ENCODE results near the gene RUSC2.
"Not testable (repeated sequence)": the region's sequence is repeated elsewhere in the genome, so short reads cannot be mapped to it uniquely, and the experiment has no call there.

Gene RUSC2

GRCh38 chr9:35522700-35523099 is 32.8 kb downstream of the RUSC2 start:
- Histone ChIP-seq H3K27me3 (no peaks in the 10 kb centered on the region), H3K4me3 (ENCODE audit: low read depth in 1 of 2, low read length in 1 of 2) (no peak overlapping the region), H3K36me3 (no peaks in the 10 kb centered on the region), H3K4me1 (ENCODE audit: control insufficient read depth in 1 of 2, insufficient read depth in 1 of 2, low read depth in 1 of 2, low read length in 1 of 2) (peaks cover 9% of the 10 kb centered on the region in 2 experiments), H3K27ac (no peak overlapping the region), H3K9me3 (no peaks in the 10 kb centered on the region)
- TF ChIP-seq, protein P1, sequence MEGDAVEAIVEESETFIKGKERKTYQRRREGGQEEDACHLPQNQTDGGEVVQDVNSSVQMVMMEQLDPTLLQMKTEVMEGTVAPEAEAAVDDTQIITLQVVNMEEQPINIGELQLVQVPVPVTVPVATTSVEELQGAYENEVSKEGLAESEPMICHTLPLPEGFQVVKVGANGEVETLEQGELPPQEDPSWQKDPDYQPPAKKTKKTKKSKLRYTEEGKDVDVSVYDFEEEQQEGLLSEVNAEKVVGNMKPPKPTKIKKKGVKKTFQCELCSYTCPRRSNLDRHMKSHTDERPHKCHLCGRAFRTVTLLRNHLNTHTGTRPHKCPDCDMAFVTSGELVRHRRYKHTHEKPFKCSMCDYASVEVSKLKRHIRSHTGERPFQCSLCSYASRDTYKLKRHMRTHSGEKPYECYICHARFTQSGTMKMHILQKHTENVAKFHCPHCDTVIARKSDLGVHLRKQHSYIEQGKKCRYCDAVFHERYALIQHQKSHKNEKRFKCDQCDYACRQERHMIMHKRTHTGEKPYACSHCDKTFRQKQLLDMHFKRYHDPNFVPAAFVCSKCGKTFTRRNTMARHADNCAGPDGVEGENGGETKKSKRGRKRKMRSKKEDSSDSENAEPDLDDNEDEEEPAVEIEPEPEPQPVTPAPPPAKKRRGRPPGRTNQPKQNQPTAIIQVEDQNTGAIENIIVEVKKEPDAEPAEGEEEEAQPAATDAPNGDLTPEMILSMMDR (IDR thresholded peaks at IDR 0.05), result no peak

GRCh38 chr9:35523556-35523955 is 33.6 kb downstream of the RUSC2 start:
- H3K4me3 ChIP-seq (ENCODE audit: low read depth in 1 of 2, low read length in 1 of 2); H3K36me3 ChIP-seq; H3K27ac ChIP-seq; H3K4me1 ChIP-seq (ENCODE audit: control insufficient read depth in 1 of 2, insufficient read depth in 1 of 2, low read depth in 1 of 2, low read length in 1 of 2); H3K27me3 ChIP-seq; H3K9me3 ChIP-seq: not testable (repeated sequence)

GRCh38 chr9:35526087-35526801 is 36.3 kb downstream of the RUSC2 start:
- no peak overlapping the region for H3K4me3 ChIP-seq (ENCODE audit: low read depth in 1 of 2, low read length in 1 of 2)
- H3K9me3 ChIP-seq, result no peaks in the 10 kb centered on the region
- TF ChIP-seq, protein P1 (IDR thresholded peaks at IDR 0.05), result no peak
- no peaks in the 10 kb centered on the region for H3K36me3 ChIP-seq
- no peak overlapping the region for H3K27ac ChIP-seq
- H3K27me3 ChIP-seq, result no peaks in the 10 kb centered on the region
- H3K4me1 ChIP-seq (ENCODE audit: control insufficient read depth in 1 of 2, insufficient read depth in 1 of 2, low read depth in 1 of 2, low read length in 1 of 2), result peaks cover 9% of the 10 kb centered on the region in 2 experiments

DNA sequence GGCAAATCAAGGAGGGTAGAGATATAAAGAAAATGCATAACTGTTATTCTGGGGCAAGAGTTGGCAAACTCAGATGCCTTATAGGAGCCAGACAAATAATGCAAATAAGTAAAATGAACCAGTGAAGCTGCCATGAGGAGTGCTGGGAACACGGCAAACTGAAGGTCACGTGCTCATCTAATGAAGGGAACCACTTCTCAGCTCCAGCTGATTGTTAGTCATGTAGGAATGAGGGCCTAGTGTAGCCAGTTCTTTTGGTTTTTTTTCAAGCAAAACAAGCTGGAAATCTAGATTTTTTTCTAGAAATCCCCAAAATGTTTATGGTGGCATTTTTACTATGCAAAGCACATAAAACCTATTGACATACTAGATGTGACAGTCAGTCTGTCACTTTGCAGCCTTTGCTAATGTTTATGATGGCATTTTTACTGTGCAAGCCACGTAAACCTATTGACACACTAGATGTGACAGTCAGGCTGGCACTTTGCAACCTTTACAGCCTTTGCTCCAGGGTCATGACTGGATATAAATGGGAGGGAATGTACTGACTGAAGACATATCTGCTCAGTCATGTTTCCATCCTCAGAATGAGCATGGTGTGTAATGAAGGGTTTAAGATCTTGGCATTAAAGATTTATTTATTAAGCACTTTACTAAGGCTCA is 39.4 kb downstream of the RUSC2 start:
- TF ChIP-seq, protein P1 (IDR thresholded peaks at IDR 0.05), result no peak
- Histone ChIP-seq H3K9me3 (no peaks in the 10 kb centered on the region), H3K4me1 (ENCODE audit: control insufficient read depth in 1 of 2, insufficient read depth in 1 of 2, low read depth in 1 of 2, low read length in 1 of 2) (peaks cover 9 to 15% of the 10 kb centered on the region in 2 experiments), H3K36me3 (no peaks in the 10 kb centered on the region), H3K27ac (no peak overlapping the region), H3K4me3 (ENCODE audit: low read depth in 1 of 2, low read length in 1 of 2) (no peak overlapping the region), H3K27me3 (no peaks in the 10 kb centered on the region)

DNA sequence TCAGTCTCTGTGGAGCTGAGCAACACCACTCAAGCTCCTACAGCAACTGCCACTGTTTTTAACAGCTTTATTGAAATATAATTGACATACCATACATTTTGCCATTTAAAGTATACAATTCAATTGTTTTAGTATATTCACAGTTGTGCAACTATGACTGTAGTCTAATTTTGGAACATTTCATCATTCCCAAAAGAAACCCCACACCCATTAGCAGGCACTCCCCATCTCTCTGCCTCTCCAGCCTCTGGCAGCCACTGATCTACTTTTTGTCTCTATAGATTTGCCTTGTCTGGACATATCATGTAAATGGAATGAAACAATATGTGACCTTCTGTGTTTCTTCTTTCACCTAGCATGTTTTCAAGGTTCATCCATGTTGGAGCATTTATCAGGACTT is 43.5 kb downstream of the RUSC2 start:
- Histone ChIP-seq H3K9me3 (no peaks in the 10 kb centered on the region), H3K4me3 (ENCODE audit: low read depth in 1 of 2, low read length in 1 of 2) (no peak overlapping the region), H3K36me3 (no peaks in the 10 kb centered on the region), H3K27me3 (no peaks in the 10 kb centered on the region), H3K4me1 (ENCODE audit: control insufficient read depth in 1 of 2, insufficient read depth in 1 of 2, low read depth in 1 of 2, low read length in 1 of 2) (peaks cover 3 to 15% of the 10 kb centered on the region in 2 experiments), H3K27ac (no peak overlapping the region)
- TF ChIP-seq, protein P1 (IDR thresholded peaks at IDR 0.05), result no peak

DNA sequence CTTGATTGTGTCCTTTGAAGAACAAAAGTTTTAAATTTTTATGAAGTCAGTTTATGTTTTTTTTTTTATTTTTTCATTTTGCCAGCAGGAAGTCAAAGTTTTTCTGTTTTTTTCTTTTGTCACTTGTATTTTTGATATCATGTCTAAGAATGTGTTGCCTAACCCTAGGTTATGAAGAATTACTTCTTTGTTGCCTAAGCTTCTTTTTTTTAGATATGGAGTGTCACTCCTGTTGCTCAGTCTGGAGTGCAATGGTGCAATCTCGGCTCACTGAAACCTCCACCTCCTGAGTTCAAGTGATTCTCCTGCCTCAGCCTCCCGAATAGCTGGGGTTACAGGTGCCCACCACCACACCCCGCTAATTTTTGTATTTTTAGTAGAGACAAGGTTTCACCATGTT is 45.0 kb downstream of the RUSC2 start:
- H3K9me3 ChIP-seq; H3K36me3 ChIP-seq; H3K27me3 ChIP-seq; H3K27ac ChIP-seq; H3K4me3 ChIP-seq (ENCODE audit: low read depth in 1 of 2, low read length in 1 of 2): not testable (repeated sequence)
- H3K4me1 ChIP-seq (ENCODE audit: control insufficient read depth in 1 of 2, insufficient read depth in 1 of 2, low read depth in 1 of 2, low read length in 1 of 2), result peaks cover 8 to 23% of the 10 kb centered on the region in 2 experiments
